Neural progenitor cell (in vitro differentiated cells): ENCODE data around the gene JAK3. TPM values are rescaled to one million over a fixed set of nuclear protein-coding genes. Genes with fewer than 3 reads are reported as not detected.

ENCODE experiments used
- DNase-seq: peaks from one replicate; pipeline ENCODE4 v3.0.0-alpha.2; 2016; ENCODE audit warnings: low spot score
- H2AFZ ChIP-seq: fragments of 200-600 bp; sonication (generic); replicated peaks from 2 replicates; pipeline ENCODE4 v1.6.1; 2016; ENCODE audit warnings: antibody characterized with exemption
- H3F3A ChIP-seq: fragments of 200-600 bp; sonication (generic); 2 replicates; pipeline ENCODE4 v1.6.1; 2016; ENCODE audit warnings: antibody characterized with exemption, low read depth
- H3K27ac ChIP-seq: fragments of 200-600 bp; sonication (generic); 2 replicates; pipeline ENCODE4 v1.5.1; 2016; ENCODE audit warnings: mild to moderate bottlenecking
- H3K27me3 ChIP-seq: fragments of 200-600 bp; sonication (generic); 2 replicates; pipeline ENCODE4 v1.6.1; 2016; ENCODE audit warnings: mild to moderate bottlenecking, moderate library complexity
- H3K36me3 ChIP-seq: fragments of 200-600 bp; sonication (generic); 2 replicates; pipeline ENCODE4 v1.5.1; 2016
- H3K4me1 ChIP-seq: fragments of 200-600 bp; sonication (generic); 2 replicates; pipeline ENCODE4 v1.6.1; 2016; ENCODE audit warnings: mixed run types
- H3K4me2 ChIP-seq: fragments of 200-600 bp; sonication (generic); 2 replicates; pipeline ENCODE4 v1.6.1; 2016
- H3K4me3 ChIP-seq: fragments of 200-600 bp; sonication (generic); 2 replicates; pipeline ENCODE4 v1.5.1; 2016
- H3K79me2 ChIP-seq: fragments of 200-600 bp; sonication (generic); 2 replicates; pipeline ENCODE4 v1.6.1; 2016; ENCODE audit warnings: low read depth
- H3K9ac ChIP-seq: fragments of 200-600 bp; sonication (generic); 2 replicates; pipeline ENCODE4 v1.6.1; 2016
- H3K9me3 ChIP-seq: fragments of 200-600 bp; sonication (generic); 2 replicates; pipeline ENCODE4 v1.5.1; 2016; ENCODE audit warnings: low read depth
- H4K20me1 ChIP-seq: fragments of 200-600 bp; sonication (generic); 2 replicates; pipeline ENCODE4 v1.6.1; 2016; ENCODE audit warnings: low read depth
- H3K27ac Mint-ChIP-seq: 3 replicates; pipeline ENCODE4 v1.8.0; 2021; ENCODE audit warnings: mixed read lengths
- H3K27me3 Mint-ChIP-seq: 2 replicates; pipeline ENCODE4 v1.8.0; 2022; ENCODE audit warnings: low read depth, mild to moderate bottlenecking, inconsistent platforms, moderate library complexity, mixed read lengths; ENCODE audit not compliant: insufficient read depth
- H3K36me3 Mint-ChIP-seq: 3 replicates; pipeline ENCODE4 v1.8.0; 2021; ENCODE audit warnings: mixed read lengths
- H3K4me1 Mint-ChIP-seq: 3 replicates; pipeline ENCODE4 v1.8.0; 2021; ENCODE audit warnings: mixed read lengths
- H3K4me3 Mint-ChIP-seq: 3 replicates; pipeline ENCODE4 v1.8.0; 2021; ENCODE audit warnings: mild to moderate bottlenecking, moderate library complexity, mixed read lengths
- H3K9me3 Mint-ChIP-seq: 3 replicates; pipeline ENCODE4 v1.8.0; 2020; ENCODE audit warnings: mixed read lengths
- EZH2 ChIP-seq: fragments of 200-600 bp; sonication (generic); IDR thresholded peaks from 2 replicates; pipeline ENCODE4 v1.6.1; 2017; ENCODE audit warnings: antibody characterized with exemption, mild to moderate bottlenecking, moderate library complexity
- EZH2phosphoT487 ChIP-seq: fragments of 200-600 bp; sonication (generic); IDR thresholded peaks from 2 replicates; pipeline ENCODE4 v1.6.1; 2017; ENCODE audit warnings: antibody characterized with exemption
- total RNA-seq: library from RNA; depleted of rRNA; stranded (reverse); fragments of >200 nt; gene quantifications from 2 replicates; pipeline ENCODE4 v1.2.3, GENCODE V29; 2015; ENCODE audit warnings: low replicate concordance
- TF ChIP-seq, protein P1 (sequence below): fragments of 200-600 bp; sonication (generic); IDR thresholded peaks from 2 replicates; pipeline ENCODE4 v1.5.1; 2017; ENCODE audit warnings: antibody characterized with exemption, mild to moderate bottlenecking

JAK3 gene
- total RNA-seq, 1 donor from 2014 or later: 3.4 TPM

DNA sequence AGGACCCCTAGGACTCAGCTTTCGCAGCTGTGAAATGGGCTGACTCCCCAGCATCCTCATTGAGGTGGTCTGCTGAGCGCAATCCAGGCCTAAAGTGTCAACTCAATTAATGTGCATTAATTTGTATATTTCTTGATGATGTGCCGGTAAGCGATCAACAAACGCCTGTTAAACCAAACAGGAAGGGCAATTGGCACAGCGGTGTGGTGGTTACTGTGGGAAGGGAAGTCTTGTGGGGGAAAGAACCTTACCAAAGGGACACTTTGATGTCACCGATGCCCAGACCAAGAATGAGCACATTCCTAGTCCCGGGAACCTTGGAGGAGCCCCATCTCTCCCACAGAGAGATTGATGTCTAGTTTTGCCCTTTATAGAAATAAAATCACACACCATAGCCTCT lies 1.6 kb downstream of the JAK3 start:
- H3K4me1 ChIP-seq: peaks cover 3% of the 10 kb centered on the region
- H2AFZ ChIP-seq: no peak overlapping the region
- H3K79me2 ChIP-seq: no peaks in the 10 kb centered on the region
- H3K36me3 ChIP-seq: no peaks in the 10 kb centered on the region
- peaks cover 9% of the 10 kb centered on the region for H3K27me3 Mint-ChIP-seq
- no peak overlapping the region for H3K9ac ChIP-seq
- H3K36me3 Mint-ChIP-seq: no peaks in the 10 kb centered on the region
- no peaks in the 10 kb centered on the region for H3K9me3 ChIP-seq
- H3K4me3 ChIP-seq: no peak overlapping the region
- peaks cover 14% of the 10 kb centered on the region for H3F3A ChIP-seq
- peaks cover 39% of the 10 kb centered on the region for H3K27me3 ChIP-seq
- H4K20me1 ChIP-seq: no peaks in the 10 kb centered on the region
- no peak overlapping the region for H3K4me2 ChIP-seq
- no peak overlapping the region for H3K4me3 Mint-ChIP-seq
- H3K9me3 Mint-ChIP-seq: no peaks in the 10 kb centered on the region
- H3K27ac ChIP-seq: no peak overlapping the region
- H3K4me1 Mint-ChIP-seq: peaks cover 15% of the 10 kb centered on the region
- TF ChIP-seq EZH2 (no peak), EZH2phosphoT487 (no peak)
- TF ChIP-seq, protein P1, sequence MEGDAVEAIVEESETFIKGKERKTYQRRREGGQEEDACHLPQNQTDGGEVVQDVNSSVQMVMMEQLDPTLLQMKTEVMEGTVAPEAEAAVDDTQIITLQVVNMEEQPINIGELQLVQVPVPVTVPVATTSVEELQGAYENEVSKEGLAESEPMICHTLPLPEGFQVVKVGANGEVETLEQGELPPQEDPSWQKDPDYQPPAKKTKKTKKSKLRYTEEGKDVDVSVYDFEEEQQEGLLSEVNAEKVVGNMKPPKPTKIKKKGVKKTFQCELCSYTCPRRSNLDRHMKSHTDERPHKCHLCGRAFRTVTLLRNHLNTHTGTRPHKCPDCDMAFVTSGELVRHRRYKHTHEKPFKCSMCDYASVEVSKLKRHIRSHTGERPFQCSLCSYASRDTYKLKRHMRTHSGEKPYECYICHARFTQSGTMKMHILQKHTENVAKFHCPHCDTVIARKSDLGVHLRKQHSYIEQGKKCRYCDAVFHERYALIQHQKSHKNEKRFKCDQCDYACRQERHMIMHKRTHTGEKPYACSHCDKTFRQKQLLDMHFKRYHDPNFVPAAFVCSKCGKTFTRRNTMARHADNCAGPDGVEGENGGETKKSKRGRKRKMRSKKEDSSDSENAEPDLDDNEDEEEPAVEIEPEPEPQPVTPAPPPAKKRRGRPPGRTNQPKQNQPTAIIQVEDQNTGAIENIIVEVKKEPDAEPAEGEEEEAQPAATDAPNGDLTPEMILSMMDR: no peak
- no peak for DNase-seq
- no peak overlapping the region for H3K27ac Mint-ChIP-seq

DNA sequence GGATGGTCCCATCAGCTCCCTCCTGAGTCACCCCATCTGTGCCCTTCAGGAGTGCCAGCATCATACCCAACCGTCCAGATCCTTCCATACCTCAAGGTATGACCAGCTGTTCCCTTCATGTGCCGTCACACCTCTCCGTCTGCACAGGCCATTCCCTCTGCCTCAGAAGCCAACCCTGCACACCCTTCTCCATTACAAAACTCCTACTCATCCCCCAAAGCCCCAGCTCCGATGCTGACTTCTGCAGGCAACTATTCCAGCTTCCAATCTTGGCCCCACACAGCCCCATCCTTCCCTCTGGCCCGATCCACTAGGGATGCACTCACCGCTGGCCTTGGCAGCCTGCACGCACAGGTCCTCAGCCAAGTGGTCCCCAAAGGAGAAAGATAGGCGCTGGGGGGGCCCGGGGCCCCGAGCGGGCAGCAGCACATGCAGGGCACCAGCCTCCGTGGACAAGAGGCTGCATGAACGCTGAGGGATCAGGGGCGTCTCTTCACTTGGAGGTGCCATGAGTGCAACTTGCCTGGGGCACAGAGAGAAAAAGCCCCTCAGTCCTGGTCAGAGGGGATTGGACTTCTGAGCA lies 3.8 kb downstream of the JAK3 start:
- Mint-ChIP-seq H3K36me3 (no peaks in the 10 kb centered on the region), H3K9me3 (no peaks in the 10 kb centered on the region), H3K4me3 (peak overlapping the region; percentile 74), H3K27ac (no peak overlapping the region), H3K27me3 (peaks cover 12% of the 10 kb centered on the region), H3K4me1 (peaks cover 19% of the 10 kb centered on the region)
- H3K4me1 ChIP-seq: peaks cover 7% of the 10 kb centered on the region
- no peaks in the 10 kb centered on the region for H3K79me2 ChIP-seq
- TF ChIP-seq EZH2phosphoT487 (no peak), EZH2 (no peak)
- TF ChIP-seq, protein P1: no peak
- no peaks in the 10 kb centered on the region for H4K20me1 ChIP-seq
- no peaks in the 10 kb centered on the region for H3K9me3 ChIP-seq
- peaks cover 11% of the 10 kb centered on the region for H3F3A ChIP-seq
- no peak for DNase-seq
- no peak overlapping the region for H3K4me2 ChIP-seq
- no peak overlapping the region for H3K27ac ChIP-seq
- no peaks in the 10 kb centered on the region for H3K36me3 ChIP-seq
- peaks cover 60% of the 10 kb centered on the region for H3K27me3 ChIP-seq
- H3K9ac ChIP-seq: no peak overlapping the region
- H2AFZ ChIP-seq: no peak overlapping the region
- H3K4me3 ChIP-seq: no peak overlapping the region

DNA sequence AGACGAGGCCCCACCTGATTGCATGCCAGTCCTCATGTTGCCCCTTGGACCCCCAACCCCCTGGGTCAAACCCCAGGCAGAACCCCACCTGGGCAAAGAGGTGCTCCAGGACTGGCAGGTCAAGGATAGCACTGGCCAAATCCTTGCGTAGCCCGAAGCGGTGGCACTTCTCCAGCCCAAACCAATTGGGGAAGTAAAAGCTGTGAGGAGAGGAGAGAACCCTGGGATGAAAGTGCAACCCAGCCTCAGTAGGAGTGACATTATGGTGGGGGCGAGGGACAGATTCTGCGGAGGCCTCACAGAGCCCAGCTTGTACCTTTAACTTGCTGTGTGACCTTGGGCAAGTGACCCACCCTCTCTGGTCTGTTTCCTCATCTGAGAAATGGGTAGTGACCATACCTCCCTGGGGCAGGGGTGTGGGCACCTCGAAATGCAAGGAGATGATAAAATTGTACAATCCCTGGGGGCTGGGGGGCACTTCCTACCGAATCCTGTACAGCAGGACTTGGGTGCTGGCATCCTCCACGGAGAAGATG lies 4.4 kb downstream of the JAK3 start:
- no peak overlapping the region for H3K4me2 ChIP-seq
- no peaks in the 10 kb centered on the region for H4K20me1 ChIP-seq
- Mint-ChIP-seq H3K27ac (no peak overlapping the region), H3K4me1 (peaks cover 16% of the 10 kb centered on the region), H3K27me3 (peaks cover 12% of the 10 kb centered on the region), H3K9me3 (no peaks in the 10 kb centered on the region), H3K36me3 (no peaks in the 10 kb centered on the region), H3K4me3 (peak overlapping the region; percentile 74)
- TF ChIP-seq, protein P1: no peak
- no peaks in the 10 kb centered on the region for H3K79me2 ChIP-seq
- peaks cover 7% of the 10 kb centered on the region for H3K4me1 ChIP-seq
- H3K27ac ChIP-seq: no peak overlapping the region
- DNase-seq: no peak
- peaks cover 62% of the 10 kb centered on the region for H3K27me3 ChIP-seq
- no peaks in the 10 kb centered on the region for H3K36me3 ChIP-seq
- no peaks in the 10 kb centered on the region for H3K9me3 ChIP-seq
- H3K9ac ChIP-seq: no peak overlapping the region
- no peak overlapping the region for H2AFZ ChIP-seq
- peaks cover 5% of the 10 kb centered on the region for H3F3A ChIP-seq
- H3K4me3 ChIP-seq: no peak overlapping the region
